SH-SY5Y (cell line): ENCODE results near the gene HLF.

Experiments used
- GATA2 ChIP-seq: IDR thresholded peaks from 2 replicates; pipeline ENCODE4 v1.6.1; 2011; ENCODE audit warnings: mild to moderate bottlenecking, low read depth, low read length
- GATA3 ChIP-seq: IDR thresholded peaks from 2 replicates; pipeline ENCODE4 v1.6.1; 2011; ENCODE audit warnings: low read depth, mild to moderate bottlenecking, low read length, moderate library complexity

DNA sequence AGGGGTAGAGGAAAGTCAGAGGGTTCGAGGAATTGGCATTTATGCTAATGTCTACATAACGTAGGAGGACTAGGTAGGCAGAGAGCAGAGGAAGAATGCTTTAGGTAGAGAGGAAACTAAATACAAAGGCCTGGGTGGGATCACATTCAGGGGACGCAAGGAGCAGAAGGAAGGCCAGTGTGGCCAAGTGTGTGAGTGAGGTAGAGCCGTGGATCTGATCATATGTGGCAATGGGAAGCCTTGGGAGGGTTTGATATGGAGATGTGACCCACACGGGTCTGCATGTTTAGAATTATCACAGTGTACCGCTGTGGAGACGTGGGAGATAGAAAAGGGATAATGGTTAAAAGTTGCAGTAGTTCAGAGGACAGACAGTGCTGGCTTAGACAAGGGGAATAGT is 43.1 kb downstream of the HLF start:
- TF ChIP-seq GATA2, result no peak
- no peak for TF ChIP-seq GATA3
